GM18498 (cell line): ENCODE results near the gene PLA2G4E.

ENCODE experiments used
- ATAC-seq: cut with Tn5 transposase; IDR thresholded peaks from one replicate; pipeline ENCODE4 v1.9.1; 2021; ENCODE audit warnings: mild to moderate bottlenecking, moderate library complexity; ENCODE audit not compliant: unreplicated experiment

Gene PLA2G4E

DNA sequence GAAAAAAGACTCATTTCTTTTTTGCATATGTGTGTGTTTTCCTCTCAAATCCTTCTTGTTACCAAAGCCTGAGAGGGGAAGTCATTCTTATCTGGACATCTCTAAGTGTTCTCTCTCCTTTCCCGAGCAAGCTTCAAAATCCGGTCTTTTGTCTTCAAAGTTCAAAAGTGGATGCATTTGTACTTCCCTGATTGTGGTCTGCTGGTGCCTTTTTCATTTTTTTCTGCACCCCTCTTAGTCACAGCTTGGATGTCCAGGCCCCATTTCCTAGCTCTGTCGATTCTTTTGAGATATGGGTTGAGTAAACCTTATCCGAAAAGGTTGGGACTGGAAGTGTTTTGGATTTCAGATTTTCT, 83.3 kb downstream of the PLA2G4E start:
- ATAC-seq, result no peak

DNA sequence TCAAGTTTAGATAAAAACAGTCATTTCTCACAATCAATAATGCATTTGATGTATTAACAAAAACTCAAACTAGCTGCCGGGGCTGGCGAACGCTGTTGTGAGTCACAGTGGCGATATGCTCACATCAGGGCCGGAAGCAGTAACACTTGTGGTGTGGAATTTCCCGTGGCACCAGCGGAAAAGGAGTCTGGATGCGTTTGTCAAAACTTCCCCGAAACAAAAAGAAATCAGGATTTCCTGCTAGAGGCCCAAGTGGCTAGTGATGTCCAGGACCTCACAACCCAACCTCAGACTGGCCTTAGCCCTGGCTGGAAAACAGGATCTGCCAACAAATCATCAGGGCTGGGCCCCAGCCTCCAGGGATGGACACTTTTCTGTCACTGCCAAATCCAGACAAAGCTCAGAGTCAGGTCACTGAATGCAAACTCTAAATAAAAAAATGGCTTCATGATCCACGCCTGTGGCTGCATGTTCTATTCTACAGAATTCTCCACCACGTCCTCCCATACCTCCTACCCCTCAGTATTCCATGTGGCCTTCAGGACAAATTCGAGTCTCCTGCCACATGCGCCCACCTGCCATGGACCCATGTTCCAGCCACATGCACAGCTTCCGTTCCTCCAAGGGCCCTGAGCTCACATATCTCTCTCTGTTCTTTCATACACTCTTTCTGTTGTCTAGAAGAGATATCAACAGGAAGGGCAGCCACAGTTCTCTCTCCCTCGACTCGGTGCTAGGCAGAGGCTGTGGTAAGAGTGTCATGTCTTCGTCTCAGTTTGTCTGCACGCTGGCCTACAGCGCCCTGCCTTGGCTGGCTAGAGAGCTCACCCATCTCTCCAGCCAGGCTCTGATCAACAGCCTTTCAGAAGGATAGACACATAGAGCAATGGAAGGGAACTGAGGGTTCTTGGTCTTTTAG, 83.9 kb downstream of the PLA2G4E start:
- no peak for ATAC-seq

GRCh38 chr15:41936155-41936554, 84.7 kb downstream of the PLA2G4E start:
- no peak for ATAC-seq

- ATAC-seq, result no peak
Observed at GRCh38 chr15:41935566-41936020, 85.2 kb downstream of the PLA2G4E start.

DNA sequence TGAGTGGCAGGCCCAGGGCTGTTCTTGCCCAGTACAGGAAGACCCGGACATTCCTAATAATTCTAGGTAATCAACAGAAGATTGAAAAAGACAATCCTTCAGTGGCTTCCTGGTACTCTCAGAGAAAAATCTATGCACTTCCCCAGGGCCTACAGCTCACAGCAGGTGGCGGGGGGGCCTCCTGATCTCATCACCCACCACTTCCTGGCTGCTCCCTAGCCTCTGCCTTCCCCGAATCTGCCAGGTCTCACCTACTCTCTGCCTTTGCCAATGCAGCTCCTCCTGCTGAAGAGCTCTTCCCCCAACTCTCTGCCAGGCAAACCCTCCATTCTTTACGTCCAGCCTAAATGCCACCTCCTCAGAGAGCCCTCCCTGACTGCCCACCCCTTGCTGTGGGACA, 86.0 kb downstream of the PLA2G4E start:
- ATAC-seq, result no peak

- no peak for ATAC-seq
Observed at GRCh38 chr15:41933771-41934170, 87.1 kb downstream of the PLA2G4E start.

DNA sequence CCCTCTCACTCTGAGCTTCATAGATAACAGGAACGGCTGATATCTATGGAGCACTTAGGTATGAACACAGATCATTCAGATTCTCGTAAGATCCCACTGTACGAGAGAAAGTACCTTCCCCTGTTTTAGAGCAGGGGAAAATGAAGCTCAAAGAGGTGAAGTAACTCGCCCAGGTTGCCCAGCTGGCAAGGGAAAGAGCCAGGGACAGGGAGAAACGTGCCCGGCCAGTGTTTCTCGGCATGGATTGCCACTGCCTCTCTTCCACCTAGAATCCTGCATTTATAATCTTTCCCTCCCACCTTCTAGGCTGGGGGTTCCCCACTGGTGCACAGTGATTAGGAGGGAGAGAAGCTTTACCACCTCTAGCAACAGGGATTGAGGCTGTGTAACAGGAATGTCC, 87.5 kb downstream of the PLA2G4E start:
- no peak for ATAC-seq

DNA sequence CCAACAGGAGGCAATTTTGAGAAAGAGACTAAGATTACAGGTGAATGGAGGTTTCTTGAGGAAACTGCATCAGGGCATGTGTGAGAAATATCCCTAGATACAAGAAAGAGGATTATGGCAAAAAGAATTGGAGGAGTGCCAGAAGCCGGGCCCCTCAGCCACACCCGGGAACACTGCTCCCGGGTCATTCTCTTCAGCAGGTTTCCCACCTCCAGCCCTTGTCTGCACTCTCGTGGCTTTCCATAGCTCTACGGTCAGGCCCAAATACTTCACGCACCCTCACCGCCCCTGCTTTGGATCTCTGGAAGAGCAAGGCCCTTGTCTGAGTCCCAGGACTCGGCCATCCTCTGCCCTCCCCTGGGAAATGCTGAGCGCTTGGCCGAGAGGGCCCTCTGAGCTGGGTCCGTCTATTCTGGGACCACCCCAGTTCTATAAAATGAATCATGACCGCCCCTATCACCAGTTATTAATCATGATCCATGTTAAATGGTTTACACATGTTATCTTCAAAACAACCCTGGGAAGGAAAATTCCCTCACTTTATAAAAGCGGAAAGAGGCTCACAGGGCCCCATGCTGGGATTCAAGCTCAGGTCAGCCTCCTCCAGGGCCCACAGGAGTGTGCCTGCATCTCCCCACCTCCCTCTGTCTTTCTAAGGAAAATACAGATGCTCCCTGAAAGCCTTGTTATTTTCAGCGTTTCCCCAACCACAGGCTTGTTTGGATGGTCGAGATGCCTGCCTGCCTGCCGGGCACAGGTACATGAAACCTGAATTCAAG, 88.1 kb downstream of the PLA2G4E start:
- no peak for ATAC-seq

DNA sequence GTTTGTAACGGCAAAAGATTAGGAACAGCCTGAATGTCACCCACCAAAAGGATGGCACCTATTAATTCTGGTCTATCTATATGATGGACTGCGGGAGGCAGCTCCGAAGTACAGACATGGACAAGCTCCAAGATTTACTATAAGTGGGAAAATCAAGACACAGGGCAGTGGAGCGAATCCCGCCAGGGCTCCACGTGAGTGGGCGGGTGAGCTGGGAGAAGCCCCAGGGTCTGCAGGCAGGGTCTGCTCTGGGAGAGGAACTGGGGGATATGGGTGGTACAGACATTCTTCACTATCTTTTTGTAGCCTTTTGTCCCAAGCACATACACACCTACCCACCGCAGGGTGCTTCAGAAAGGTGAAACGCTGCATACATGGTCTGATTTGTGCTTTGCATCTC, 88.7 kb downstream of the PLA2G4E start:
- no peak for ATAC-seq
